GM19043 (cell line): Measurements from ENCODE around the gene VPS51.

Experiments
- ATAC-seq: cut with Tn5 transposase; IDR thresholded peaks from one replicate; pipeline ENCODE4 v1.9.1; 2021; ENCODE audit warnings: low read depth; ENCODE audit not compliant: unreplicated experiment

VPS51 gene

GRCh38 chr11:65160643-65161042, 64.6 kb downstream of the VPS51 start:
- no peak for ATAC-seq
